Left kidney (tissue), 1 donor: ENCODE data around the gene FAM47E. TPM values are rescaled to one million over a fixed set of nuclear protein-coding genes. Genes with fewer than 3 reads are reported as not detected.

ENCODE experiments used
- polyA plus RNA-seq: library from polyadenylated mRNA; unstranded; fragments of 120-200 nt; gene quantifications from one replicate; pipeline ENCODE4 v1.2.1, GENCODE V29; 2013; ENCODE audit not compliant: insufficient read length

The FAM47E gene
- polyA plus RNA-seq, 1 donor: 9.4 TPM

Other genes starting within 250 kb of the FAM47E start
- gene CXCL9, start 244.2 kb upstream of the FAM47E start, polyA plus RNA-seq: 0.12 TPM
- 0.93 TPM for gene CXCL10, start 228.2 kb upstream of the FAM47E start, polyA plus RNA-seq
- gene CXCL11, start 215.7 kb upstream of the FAM47E start, polyA plus RNA-seq: not detected
- 0.42 TPM for gene ART3, start 177.0 kb upstream of the FAM47E start, polyA plus RNA-seq
- gene NUP54, start 103.3 kb upstream of the FAM47E start, polyA plus RNA-seq: 93.6 TPM
- 173 TPM for gene SCARB2, start 37.9 kb upstream of the FAM47E start, polyA plus RNA-seq
- 1.3 TPM for gene STBD1, start 55.0 kb downstream of the FAM47E start, polyA plus RNA-seq
- 1.1 TPM for gene CCDC158, start 169.4 kb downstream of the FAM47E start, polyA plus RNA-seq
- gene SHROOM3, start 183.5 kb downstream of the FAM47E start, polyA plus RNA-seq: 28.6 TPM